Nephron progenitor cell (in vitro differentiated cells): ENCODE measurements around the gene TNRC6B.

Experiments
- DNase-seq: peaks from one replicate; pipeline ENCODE4 v3.0.0; 2021
- H3K27ac Mint-ChIP-seq: 2 replicates; pipeline ENCODE4 v1.8.0; 2021; ENCODE audit warnings: mild to moderate bottlenecking, moderate library complexity, mixed read lengths
- H3K27me3 Mint-ChIP-seq: 2 replicates; pipeline ENCODE4 v1.8.0; 2021; ENCODE audit warnings: mild to moderate bottlenecking, low read depth, mixed read lengths; ENCODE audit not compliant: poor library complexity
- H3K36me3 Mint-ChIP-seq: 2 replicates; pipeline ENCODE4 v1.8.0; 2021; ENCODE audit warnings: low read depth, mixed read lengths
- H3K4me1 Mint-ChIP-seq: 2 replicates; pipeline ENCODE4 v1.8.0; 2021; ENCODE audit warnings: mixed read lengths
- H3K4me3 Mint-ChIP-seq: 2 replicates; pipeline ENCODE4 v1.8.0; 2021; ENCODE audit warnings: mild to moderate bottlenecking, moderate library complexity, mixed read lengths
- H3K9me3 Mint-ChIP-seq: 2 replicates; pipeline ENCODE4 v1.8.0; 2021; ENCODE audit warnings: mild to moderate bottlenecking, moderate library complexity, mixed read lengths
- CTCF ChIP-seq: fragments of 200-600 bp; sonication (generic); IDR thresholded peaks from 2 replicates; pipeline ENCODE4 v1.5.0; 2021; ENCODE audit warnings: antibody characterized with exemption

Gene TNRC6B

GRCh38 chr22:40215266-40215665 lies 37.5 kb downstream of the TNRC6B start:
- Mint-ChIP-seq H3K36me3 (peaks cover 56% of the 10 kb centered on the region), H3K9me3 (no peaks in the 10 kb centered on the region), H3K27me3 (no peaks in the 10 kb centered on the region), H3K4me1 (peaks cover 28% of the 10 kb centered on the region), H3K27ac (no peak overlapping the region), H3K4me3 (no peak overlapping the region)
- TF ChIP-seq CTCF, result no peak
- DNase-seq, result no peak

GRCh38 chr22:40216041-40216756 lies 38.5 kb downstream of the TNRC6B start:
- H3K36me3 Mint-ChIP-seq, result peaks cover 56% of the 10 kb centered on the region
- DNase-seq, result no peak
- peaks cover 27% of the 10 kb centered on the region for H3K4me1 Mint-ChIP-seq
- H3K27me3 Mint-ChIP-seq, result no peaks in the 10 kb centered on the region
- peak overlapping the region; percentile 52 for H3K27ac Mint-ChIP-seq
- no peak for TF ChIP-seq CTCF
- no peak overlapping the region for H3K4me3 Mint-ChIP-seq
- H3K9me3 Mint-ChIP-seq, result no peaks in the 10 kb centered on the region

- DNase-seq, result no peak
- Mint-ChIP-seq H3K36me3 (peaks cover 61% of the 10 kb centered on the region), H3K4me1 (peaks cover 26% of the 10 kb centered on the region), H3K27me3 (no peaks in the 10 kb centered on the region), H3K4me3 (no peak overlapping the region), H3K9me3 (no peaks in the 10 kb centered on the region), H3K27ac (no peak overlapping the region)
- no peak for TF ChIP-seq CTCF
Measured at GRCh38 chr22:40218152-40218551, 40.4 kb downstream of the TNRC6B start.

GRCh38 chr22:40218723-40219294 lies 41.1 kb downstream of the TNRC6B start:
- no peak overlapping the region for H3K4me3 Mint-ChIP-seq
- H3K9me3 Mint-ChIP-seq, result no peaks in the 10 kb centered on the region
- H3K27ac Mint-ChIP-seq, result peak overlapping the region; percentile 66
- DNase-seq, result no peak
- no peaks in the 10 kb centered on the region for H3K27me3 Mint-ChIP-seq
- peaks cover 26% of the 10 kb centered on the region for H3K4me1 Mint-ChIP-seq
- H3K36me3 Mint-ChIP-seq, result peaks cover 60% of the 10 kb centered on the region
- TF ChIP-seq CTCF, result no peak

- Mint-ChIP-seq H3K9me3 (peaks cover 4% of the 10 kb centered on the region), H3K27ac (peak overlapping the region; percentile 15), H3K27me3 (no peaks in the 10 kb centered on the region), H3K4me1 (peaks cover 33% of the 10 kb centered on the region), H3K36me3 (peaks cover 60% of the 10 kb centered on the region), H3K4me3 (no peak overlapping the region)
- DNase-seq, result no peak
- no peak for TF ChIP-seq CTCF
Measured at GRCh38 chr22:40220316-40221054, 42.8 kb downstream of the TNRC6B start.
